Activated CD4-positive, alpha-beta T cell treated with anti-CD3 and anti-CD28 coated beads for 24 hours (primary cell): Measurements from ENCODE around the gene ATP9A.
"Not testable (repeated sequence)": the region's sequence is repeated elsewhere in the genome, so short reads cannot be mapped to it uniquely, and the experiment has no call there.

Experiments
- DNase-seq, 2 donors: peaks; one replicate each; pipeline ENCODE4 v3.0.0-alpha.2; 2020; ENCODE audit warnings: low read depth in 2 of 2

The ATP9A gene

DNA sequence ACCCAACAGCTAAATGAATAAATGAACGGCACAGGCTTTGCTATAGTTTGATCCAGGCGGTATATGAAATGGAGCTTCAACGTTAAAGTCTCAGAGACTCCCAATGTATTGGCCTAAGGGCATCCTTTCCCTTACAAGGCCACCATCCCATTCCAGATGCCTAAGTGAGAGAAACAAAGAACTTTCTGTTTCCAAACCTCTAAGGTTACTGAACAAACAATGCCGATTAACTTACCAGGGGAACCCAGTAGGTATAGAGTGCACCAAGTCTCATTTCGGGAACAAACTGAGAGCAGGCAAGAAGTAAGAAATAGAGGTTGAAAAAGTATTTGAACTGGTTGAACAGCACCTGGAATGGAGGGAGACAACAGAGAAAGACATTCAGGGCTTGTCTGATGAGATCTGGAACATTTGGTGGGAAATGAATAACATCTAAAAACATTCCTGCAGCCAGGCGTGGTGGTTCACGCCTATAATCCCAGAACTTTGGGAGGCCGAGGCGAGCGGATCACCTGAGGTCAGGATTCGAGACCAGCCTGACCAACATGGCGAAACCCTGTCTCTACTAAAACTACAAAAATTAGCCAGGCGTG is 42.5 kb downstream of the ATP9A start:
- no peak for DNase-seq

GRCh38 chr20:51723026-51723425 is 45.2 kb downstream of the ATP9A start:
- not testable (repeated sequence) for DNase-seq

GRCh38 chr20:51722246-51722645 is 45.9 kb downstream of the ATP9A start:
- DNase-seq: not testable (repeated sequence)

GRCh38 chr20:51720854-51721253 is 47.3 kb downstream of the ATP9A start:
- DNase-seq: no peak

- DNase-seq: no peak
Measured at GRCh38 chr20:51720384-51720783, 47.8 kb downstream of the ATP9A start.

DNA sequence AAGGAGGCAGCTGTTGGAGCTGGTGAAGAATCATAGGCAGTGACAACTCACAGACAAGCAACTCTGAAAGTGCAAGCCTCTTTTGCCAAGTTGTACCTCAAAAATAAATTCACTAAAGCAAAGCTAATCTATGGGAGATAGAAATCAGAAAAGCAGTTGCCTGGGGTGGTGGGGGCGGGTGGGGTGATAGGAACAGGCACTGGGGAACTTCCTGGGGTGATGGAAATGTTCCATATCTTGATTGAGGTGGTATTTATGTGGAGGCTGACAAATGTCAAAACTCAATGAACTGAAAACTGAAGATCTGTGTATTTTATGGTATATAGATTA is 52.4 kb downstream of the ATP9A start:
- DNase-seq: no peak

GRCh38 chr20:51715163-51715855 is 52.9 kb downstream of the ATP9A start:
- DNase-seq: no peak

- no peak for DNase-seq
Measured at GRCh38 chr20:51713213-51713598, 55.0 kb downstream of the ATP9A start.

DNA sequence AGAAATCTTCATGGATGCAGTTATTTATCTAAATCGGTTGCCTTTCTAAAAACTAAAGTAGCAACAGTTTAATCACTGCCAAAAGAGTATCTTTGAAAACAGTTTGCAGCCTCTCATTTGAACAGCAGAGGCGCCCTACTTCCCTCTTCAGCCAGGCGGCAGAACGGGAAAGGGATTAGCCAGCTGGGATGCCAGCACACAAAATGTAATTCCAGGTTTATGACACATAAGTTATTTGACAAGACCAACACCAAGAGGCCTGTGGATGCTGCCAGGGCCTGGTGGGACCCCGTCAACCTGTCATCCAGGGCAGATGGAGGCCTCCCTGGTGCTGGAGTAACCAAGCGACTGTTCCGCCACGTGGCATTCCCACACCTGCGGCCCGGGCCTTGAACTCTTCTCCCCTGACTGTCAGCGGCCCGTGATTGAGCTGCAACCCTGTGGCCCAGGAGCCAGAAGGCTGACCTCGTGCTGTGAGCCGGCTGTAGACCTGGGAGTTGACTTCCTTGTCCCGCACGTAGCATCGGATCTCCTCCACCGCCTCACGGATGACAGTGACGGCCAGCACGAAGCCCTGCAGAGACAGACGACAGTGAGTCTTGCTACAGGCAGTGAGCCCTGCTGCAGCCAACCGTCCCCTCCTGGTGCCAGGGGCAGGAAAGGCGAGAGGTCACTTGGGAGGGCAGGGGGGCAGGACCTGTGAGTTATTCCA is 55.5 kb downstream of the ATP9A start:
- DNase-seq: no peak

- no peak for DNase-seq
Measured at GRCh38 chr20:51711426-51711825, 56.8 kb downstream of the ATP9A start.

GRCh38 chr20:51710361-51710894 is 57.8 kb downstream of the ATP9A start:
- DNase-seq: no peak

- no peak for DNase-seq
Measured at GRCh38 chr20:51705400-51705799, 62.8 kb downstream of the ATP9A start.

- DNase-seq: no peak
Measured at GRCh38 chr20:51703400-51704287, 64.5 kb downstream of the ATP9A start.

DNA sequence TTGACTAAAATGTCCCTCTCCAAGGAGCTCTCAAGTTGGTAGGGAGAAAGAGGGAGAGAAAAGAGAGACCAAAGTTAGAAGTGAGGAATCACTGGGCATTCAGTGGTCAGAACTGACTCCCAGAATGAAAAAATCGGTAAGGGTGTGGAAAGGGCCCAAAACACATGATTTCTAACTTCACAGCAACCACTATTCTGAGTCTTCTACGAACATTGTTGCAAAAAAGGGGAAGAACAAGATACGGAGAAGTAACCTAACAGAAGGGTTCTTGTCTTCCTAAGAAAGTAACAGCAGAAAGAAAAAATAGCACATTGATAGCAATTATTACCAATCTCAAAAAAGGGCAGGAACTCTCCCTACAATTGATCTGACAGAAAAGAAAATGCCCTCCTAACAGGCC is 65.6 kb downstream of the ATP9A start:
- no peak for DNase-seq

- no peak for DNase-seq
Measured at GRCh38 chr20:51700809-51701285, 67.3 kb downstream of the ATP9A start.

- no peak for DNase-seq
Measured at GRCh38 chr20:51698252-51698651, 69.9 kb downstream of the ATP9A start.

GRCh38 chr20:51697096-51697826 is 70.9 kb downstream of the ATP9A start:
- DNase-seq: no peak

DNA sequence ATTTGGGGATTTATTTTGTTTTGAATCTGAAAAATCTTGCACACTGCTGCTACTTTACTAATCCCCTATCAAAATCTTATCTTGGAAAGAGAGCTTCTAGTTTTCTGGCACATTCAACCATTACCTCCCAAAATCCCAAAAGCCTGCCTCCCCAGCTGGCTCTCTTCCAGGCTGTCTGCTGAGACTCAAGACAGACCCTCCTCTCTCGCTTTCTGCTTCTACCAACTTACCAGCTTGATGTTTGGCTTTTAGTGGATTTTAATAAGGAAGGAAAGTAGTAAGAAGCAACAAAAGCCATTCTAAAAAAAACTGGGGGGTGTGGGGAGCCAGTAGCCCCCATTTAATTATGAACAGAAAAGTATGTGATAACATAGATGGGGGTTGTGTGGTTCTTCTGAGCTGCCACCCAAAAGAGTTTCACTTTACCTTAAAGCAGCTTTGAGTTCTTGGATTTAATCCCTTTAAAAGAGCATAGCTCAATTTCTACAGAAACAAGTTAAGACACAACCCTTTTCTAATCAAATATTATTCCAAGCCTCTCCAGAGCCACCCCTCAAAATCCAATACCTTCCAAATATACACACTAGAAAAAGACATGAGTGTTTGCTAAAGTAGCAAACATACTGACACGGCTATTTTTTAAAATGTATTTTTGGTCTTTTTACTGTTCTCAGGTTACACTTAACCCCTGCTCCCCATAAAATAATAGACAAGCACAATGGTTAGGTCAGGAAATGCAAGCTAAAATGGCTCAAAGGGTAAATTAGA is 71.7 kb downstream of the ATP9A start:
- DNase-seq: no peak

DNA sequence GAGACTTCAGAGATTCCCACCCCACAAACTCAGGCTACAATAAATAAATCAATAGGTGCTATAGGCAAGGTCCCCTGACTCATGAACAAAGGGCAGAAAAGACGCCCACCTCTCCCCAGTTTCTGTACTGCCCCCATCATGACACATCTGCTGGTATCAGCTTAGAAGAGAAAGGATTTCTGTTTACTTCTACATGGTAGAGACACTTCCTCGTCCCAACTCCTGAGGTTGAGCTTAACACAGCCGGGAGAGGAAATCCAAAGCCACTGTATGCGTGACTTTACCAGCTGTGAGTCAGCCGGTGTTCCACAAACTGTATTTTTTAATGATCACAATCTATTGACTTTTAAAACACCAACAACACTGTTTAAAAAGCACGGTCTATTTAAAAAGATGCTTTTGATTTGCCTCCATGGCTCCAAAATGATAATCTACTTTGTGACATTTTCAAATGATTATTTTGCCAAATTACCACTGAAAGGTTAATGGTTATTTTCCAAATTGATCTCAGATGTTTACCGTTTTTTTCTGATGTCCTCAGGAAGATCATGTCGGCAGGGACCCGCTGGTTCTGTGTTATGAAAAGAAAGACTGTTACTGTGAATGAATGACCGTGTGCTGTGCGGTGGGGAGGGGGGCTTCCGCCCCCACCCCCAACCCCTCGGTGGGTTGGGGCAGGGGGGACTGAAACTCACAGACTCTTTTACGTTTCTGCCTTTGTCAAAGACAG is 72.5 kb downstream of the ATP9A start:
- no peak for DNase-seq
